SHP77 (cell line): ENCODE results near the gene NPIPA8.
"Not testable (repeated sequence)": the region's sequence is repeated elsewhere in the genome, so short reads cannot be mapped to it uniquely, and the experiment has no call there.

Experiments
- DNase-seq, 2 experiments: peaks; one replicate each; lab custom pipeline; 2025; lab: John Stamatoyannopoulos, UW

NPIPA8 gene

DNA sequence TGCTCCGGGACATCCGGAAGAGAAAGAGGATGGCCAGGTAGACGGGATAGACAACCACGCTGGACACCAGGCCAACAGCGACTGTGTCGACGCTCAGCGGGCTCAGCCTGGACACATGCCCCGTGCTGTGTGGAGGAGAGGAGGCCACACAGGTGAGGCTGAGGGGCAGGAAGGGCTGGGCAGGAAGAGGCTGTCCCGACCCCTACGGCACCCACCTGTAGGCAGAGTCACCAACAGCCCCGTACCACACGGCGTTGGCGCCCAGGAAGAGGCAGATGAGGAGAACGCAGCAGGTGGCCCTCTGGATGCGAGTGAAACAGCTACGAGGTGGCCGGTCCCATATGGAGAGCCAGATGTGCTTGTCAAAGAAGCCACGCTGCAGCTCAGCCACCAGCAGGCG lies at the start of gene NPIPA8:
Gene NPIPA8, minus strand, starts transcription at position 101 of the 400 bp plus-strand sequence. CDS start 4,074 bp downstream, outside the sequence.
- DNase-seq, result not testable (repeated sequence)

DNA sequence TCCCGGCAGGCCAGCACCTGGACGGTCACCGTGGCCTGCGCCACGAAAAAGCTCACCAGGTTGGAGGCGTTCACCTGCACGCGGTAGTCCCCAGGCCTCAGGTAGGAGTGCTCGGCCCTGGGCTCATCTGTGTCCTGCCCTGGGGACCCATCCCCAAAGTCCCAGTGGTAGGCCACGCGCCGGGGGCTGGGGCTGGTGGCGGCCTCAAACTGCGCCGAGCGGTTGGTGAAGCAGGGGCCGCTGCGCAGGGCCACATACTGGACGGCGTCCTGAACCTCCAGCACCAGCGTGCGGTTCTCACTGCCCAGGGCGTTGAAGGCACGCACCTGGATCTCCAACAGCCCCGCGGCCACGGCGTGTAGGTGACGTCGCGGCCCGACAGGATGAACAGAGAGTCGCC lies 48.7 kb upstream of the NPIPA8 start:
- DNase-seq, result not testable (repeated sequence)

DNA sequence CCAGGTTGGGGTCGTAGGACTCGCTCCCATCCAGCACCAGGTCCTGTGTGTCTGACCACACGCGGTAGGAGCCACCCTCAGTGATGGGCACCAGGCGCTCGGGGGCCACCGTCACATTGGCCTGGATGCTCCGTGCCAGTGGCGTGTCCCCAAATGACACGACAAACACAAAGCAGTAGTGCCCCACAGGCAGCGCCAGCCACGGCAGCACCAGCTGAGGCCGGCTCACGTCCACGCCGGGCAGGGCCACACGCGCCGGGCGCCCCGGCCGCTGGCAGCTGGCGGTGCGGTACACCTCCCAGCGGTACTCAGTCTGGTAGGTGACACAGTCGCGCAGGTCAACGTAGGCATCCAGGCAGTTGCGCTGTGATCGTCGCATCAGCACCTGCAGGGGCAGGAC lies 48.3 kb upstream of the NPIPA8 start:
- not testable (repeated sequence) for DNase-seq

DNA sequence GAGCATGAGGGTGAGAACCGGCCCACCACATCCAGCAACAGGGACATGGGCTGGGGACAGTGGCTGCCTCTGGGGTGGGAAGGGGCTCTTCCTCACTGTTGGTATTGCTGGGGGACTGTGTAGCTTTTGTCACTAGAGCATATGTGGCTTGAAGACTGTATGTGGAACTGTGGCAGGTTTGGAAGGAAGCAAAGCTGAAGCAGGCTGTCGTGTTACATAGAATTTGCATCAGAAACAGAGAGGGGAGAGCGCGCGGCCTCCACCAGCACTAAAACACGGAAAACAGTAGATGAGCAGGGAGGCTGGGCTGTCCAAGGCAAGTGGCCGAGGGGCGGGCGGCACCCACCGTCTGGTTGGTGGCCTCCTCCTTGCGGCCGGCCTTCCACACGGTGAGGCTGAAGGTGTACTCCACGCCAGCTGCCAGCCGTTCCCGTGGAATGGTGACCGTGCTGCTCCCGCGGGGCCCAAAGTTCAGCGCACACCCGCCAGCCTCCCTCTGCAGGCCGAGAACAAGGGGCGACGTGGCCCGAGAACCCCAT lies 47.6 kb upstream of the NPIPA8 start:
- not testable (repeated sequence) for DNase-seq

DNA sequence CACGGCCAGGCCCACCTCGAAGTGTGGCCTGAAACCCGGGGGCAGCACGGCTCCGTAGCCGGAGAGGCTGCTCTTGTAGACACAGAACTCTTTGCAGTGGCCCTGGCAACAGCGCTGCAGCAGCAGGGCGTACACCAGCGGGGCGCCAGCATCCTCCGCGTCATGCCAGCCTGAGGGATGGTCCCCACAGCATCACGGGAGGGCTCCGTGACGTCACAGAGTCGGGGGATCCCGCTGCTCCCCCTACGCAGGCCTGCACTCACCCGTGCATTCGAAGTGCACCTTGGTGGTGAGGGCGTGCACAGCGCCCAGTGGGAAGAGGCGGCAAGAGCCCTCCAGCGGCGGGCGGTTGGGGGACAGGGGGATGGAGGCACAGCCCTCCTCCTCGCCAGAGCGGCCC lies 46.2 kb upstream of the NPIPA8 start:
- DNase-seq, result not testable (repeated sequence)

DNA sequence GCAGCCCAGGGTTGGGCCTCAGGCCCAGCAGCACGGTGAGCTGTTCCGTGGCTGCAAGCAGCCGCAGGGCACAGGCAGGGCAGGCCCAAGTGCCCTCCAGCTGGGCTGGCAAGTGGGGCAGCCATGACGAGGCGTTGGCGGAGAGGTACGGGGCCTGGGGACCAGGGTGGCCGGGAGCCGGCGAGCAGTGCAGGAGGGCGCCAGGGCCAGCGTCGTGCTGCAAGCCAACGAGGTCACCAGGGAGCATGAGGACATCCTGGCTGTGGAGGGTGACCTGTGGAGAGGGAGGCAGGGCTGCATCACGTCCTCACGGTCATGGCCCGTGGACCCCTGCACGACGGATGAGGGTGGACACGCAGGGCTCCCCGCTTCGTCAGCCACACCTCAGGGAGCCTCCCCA lies 11.2 kb upstream of the NPIPA8 start:
- DNase-seq, result not testable (repeated sequence)

GRCh38 chr16:18346993-18347392 lies 10.5 kb upstream of the NPIPA8 start:
- DNase-seq, result not testable (repeated sequence)

DNA sequence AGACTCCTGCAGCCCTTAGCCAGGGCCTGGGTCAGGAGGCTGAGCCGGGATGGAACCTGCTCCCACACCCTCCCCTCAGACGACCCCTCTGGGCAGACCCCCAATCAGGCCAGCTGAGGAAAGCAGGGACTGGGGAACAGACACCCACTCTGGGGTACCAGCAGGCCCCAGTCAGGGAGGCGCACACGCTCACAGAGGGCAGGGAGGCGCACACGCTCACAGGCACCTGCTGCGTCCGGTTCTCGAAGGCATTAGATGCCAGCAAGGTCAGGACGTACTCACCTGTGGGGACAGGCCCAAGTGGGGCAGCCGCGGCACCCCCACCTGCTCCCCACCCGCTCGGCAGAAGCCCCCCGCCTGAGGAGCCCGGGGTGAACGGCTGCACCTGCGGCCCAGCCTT lies 8.1 kb upstream of the NPIPA8 start:
- not testable (repeated sequence) for DNase-seq

GRCh38 chr16:18341986-18342385 lies 5.5 kb upstream of the NPIPA8 start:
- not testable (repeated sequence) for DNase-seq

DNA sequence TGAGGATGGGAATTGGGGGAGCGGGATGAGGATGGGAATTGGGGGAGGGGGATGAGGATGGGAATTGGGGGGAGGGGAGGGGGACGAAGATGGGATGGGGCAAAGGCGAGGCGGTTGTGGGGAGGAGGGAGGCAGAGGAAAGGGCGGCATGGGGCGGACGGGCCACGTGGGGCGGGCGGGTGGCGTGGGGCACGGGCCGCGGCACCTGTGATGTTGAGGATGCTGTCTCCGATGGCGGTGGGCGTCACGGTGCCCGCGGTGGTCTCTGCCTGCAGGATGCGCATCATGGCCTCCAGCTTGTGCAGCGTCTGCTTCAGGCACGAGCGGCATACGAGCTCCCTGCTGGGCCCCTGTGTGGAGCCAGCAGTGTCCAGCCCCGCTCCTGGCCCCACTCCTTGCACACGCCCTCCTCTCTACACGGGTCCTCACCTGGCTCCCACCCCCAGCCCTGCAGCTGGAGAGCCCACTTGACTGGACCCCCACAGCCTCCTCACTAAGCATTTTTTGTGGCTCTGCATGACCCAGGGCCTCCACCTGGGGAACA lies 5.0 kb upstream of the NPIPA8 start:
- DNase-seq, result not testable (repeated sequence)

GRCh38 chr16:18339210-18339609 lies 2.7 kb upstream of the NPIPA8 start:
- DNase-seq, result not testable (repeated sequence)

- not testable (repeated sequence) for DNase-seq
Measured at GRCh38 chr16:18311811-18312210, 24.7 kb downstream of the NPIPA8 start.

- not testable (repeated sequence) for DNase-seq
Measured at GRCh38 chr16:18309159-18309558, 27.4 kb downstream of the NPIPA8 start.

GRCh38 chr16:18307241-18307640 lies 29.3 kb downstream of the NPIPA8 start:
- DNase-seq, result not testable (repeated sequence)

GRCh38 chr16:18306066-18306465 lies 30.5 kb downstream of the NPIPA8 start:
- DNase-seq, result not testable (repeated sequence)

- DNase-seq, result not testable (repeated sequence)
Measured at GRCh38 chr16:18303059-18303706, 33.4 kb downstream of the NPIPA8 start.

DNA sequence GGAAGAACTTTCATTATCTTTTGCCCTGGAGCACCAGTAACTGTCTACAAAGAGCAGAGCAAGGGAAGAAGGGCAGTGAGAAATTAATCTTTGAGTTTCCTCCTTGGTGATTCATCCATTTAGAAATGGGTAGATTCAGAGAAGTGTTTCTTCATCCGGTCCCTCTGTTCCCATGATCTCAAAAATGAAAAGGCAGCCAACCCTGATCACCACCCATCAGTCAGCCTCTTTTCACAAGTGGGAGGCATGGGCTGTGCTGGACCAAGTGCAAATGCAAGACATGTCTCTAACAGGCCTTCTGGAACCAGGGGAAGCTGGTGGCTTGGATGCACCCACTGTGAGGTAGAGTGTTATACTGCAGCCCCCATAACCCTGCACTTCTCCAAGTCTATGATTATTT lies 38.8 kb downstream of the NPIPA8 start:
- DNase-seq, result not testable (repeated sequence)

GRCh38 chr16:18296931-18297330 lies 39.6 kb downstream of the NPIPA8 start:
- DNase-seq, result not testable (repeated sequence)

GRCh38 chr16:18294371-18294770 lies 42.2 kb downstream of the NPIPA8 start:
- not testable (repeated sequence) for DNase-seq

GRCh38 chr16:18293337-18293956 lies 43.1 kb downstream of the NPIPA8 start:
- DNase-seq, result not testable (repeated sequence)

DNA sequence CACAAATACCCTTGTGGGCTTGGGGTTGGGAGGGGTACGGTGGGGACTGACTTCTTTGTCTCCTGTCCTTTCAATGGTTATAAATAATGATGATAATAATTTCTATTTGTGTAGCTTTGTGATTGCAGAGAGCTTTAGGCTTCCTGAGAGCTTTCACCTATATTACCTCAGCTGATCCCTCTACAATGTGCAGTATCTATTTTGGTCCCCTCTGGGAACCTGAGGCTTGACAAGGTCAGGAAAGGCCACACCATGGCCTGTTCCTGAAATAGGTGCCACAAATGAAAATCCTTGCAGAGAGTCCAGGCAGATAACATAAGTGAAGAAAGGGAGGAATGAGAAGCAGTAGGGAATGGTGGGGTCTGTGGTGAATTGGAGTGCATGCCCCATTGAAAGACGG lies 45.6 kb downstream of the NPIPA8 start:
- not testable (repeated sequence) for DNase-seq

- not testable (repeated sequence) for DNase-seq
Measured at GRCh38 chr16:18286342-18286741, 50.2 kb downstream of the NPIPA8 start.

DNA sequence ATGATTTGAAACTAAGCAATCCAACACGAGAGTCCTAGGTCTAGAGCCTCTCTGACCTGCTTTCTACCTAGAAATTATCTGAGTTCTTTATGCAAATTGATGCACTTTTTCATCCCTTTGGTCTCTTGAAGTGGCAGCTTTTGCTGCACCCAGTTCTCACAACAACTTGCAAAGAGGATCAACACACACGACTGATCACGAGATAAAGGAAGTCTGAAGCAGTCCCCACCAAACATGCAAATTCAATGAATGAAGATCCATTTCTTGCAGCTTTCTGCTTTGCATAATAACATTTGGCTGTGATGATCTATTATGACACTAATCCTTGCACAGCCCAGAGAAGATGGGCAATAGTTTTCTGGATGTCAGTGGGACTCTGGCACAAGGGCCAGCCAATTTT lies 56.2 kb downstream of the NPIPA8 start:
- DNase-seq, result not testable (repeated sequence)
